Measurements from ENCODE around the gene AKAP13. TPM values are rescaled to one million over a fixed set of nuclear protein-coding genes. Genes with fewer than 3 reads are reported as not detected.
A peak's percentile ranks its signal among the peaks of the same experiment; 100 is the strongest.
"Not testable (repeated sequence)": the region's sequence is repeated elsewhere in the genome, so short reads cannot be mapped to it uniquely, and the experiment has no call there.

Gene AKAP13
- total RNA-seq, 1 donor from 2014 or later: 84.9 TPM

DNA sequence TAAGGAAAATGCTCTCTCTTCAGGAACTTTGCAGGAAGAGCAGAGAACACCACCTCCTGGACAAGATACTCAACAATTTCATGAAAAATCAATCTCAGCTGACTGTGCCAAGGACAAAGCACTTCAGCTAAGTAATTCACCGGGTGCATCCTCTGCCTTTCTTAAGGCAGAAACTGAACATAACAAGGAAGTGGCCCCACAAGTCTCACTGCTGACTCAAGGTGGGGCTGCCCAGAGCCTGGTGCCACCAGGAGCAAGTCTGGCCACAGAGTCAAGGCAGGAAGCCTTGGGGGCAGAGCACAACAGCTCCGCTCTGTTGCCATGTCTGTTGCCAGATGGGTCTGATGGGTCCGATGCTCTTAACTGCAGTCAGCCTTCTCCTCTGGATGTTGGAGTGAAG is 200.5 kb downstream of the AKAP13 start:
- ATAC-seq: peak; percentile 31

- ATAC-seq: peak; percentile 11
These were observed 201.1 kb downstream of the AKAP13 start for GRCh38 chr15:85581495-85581894.

- peak; percentile 77 for ATAC-seq
These were observed 202.0 kb downstream of the AKAP13 start for GRCh38 chr15:85582131-85583079.

DNA sequence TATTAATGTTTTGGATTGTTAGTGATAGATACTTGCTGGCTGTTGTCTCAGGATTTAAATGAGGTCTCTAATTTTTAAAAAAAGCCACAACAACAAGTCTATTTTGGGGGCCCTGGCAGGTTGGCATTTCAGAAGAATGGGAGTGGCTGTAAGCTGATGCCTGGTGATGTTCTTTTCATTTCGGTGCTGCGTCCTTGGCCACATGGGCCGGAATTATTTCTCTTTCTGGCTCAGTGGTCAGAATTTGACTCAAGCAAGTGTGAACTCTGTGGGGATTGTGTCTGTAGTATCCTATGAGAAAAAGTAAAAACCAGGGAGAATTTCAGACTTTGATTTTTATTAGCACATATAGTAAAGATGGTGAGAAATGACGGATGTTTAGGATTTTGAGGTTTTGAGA is 203.0 kb downstream of the AKAP13 start:
- ATAC-seq: no peak

DNA sequence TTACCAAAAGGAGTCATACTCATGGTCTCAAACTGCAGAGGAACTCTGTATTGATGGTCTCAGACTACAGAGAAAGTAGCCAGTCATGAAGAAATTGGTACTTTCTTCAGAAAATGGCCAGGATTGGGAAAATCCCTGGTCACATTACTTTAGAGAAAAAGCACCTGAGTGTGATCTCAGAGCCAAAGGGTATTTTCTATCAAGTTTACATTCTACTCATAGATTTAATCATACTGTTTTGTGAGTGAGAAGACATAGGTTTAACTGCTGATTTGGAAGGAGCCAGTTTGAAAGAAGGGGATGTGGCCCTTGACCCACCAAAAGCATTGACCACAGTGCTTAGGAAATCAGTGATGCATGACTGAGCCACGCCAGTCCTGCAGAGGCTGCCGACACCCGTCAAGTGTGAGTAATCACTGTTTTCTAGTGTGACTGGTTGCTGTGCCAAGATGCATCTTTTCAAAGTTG is 203.6 kb downstream of the AKAP13 start:
- ATAC-seq: peak; percentile 32

- no peak for ATAC-seq
These were observed 204.5 kb downstream of the AKAP13 start for GRCh38 chr15:85584872-85585271.

DNA sequence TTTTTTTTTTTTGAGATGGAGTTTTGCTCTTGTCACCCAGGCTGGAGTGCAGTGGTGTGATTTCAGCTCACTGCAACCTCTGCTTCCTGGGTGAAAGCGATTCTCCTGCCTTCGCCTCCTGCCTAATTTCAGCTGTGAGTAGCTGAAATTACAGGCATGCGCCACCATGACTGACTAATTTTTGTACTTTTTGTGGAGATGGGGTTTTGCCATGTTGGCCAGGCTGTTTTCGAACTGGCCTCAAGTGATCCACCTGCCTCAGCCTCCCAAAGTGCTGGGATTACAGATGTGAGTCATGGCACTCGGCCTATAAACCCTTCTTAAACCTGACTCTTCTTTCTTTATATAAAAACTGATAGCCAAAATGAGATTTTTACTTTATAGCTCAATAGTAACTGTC is 205.8 kb downstream of the AKAP13 start:
- ATAC-seq: not testable (repeated sequence)

DNA sequence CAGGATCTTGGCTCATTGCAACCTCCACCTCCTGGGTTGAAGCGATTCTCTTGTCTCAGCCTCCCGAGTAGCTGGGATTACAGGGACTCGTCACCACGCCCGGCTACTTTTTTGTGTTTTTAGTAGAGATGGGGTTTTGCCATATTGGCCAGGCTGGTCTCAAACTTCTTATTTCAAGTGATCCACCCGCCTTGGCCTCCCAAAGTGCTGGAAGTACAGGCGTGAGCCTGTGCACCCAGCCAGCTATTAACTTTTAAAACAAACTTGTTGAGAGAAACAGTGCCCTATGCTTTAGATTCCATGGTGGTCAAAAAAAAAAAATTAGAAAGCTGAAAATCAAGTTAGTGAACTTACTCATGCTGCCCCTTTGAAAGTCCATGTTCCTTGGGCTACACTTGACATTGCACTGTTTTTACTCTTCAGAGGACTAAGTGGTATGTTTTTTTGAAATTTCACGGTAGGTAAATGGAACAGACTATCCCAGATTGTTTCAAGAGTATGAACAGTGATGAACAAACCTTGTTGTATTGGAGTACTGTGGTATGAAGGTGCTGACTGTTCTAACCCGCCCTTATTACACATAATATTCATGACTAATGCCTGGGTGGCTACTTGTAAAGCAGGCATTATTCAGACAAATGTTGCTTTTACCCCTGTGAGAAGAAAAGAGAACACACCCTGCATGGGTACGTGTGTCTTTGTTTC is 207.5 kb downstream of the AKAP13 start:
- ATAC-seq: peak; percentile 95

DNA sequence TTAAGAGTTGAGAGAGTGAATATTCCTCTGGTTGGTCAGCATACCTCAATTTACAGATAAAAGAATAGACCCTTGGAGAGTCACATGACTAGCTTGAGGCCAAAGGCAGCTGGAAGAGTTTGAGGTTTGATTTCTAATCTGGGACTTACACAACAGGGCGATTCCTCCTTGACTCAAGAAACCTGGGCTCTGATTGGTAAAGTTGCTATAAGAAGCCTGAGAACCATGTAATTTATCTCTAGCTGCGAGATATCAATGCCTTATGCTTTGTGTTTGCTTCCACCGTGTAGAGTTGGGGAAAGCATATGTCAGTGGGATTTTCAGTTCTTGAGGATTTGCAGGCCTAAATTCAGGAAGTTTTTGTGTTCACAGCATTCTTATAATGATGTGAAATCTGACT is 208.3 kb downstream of the AKAP13 start:
- peak; percentile 29 for ATAC-seq

DNA sequence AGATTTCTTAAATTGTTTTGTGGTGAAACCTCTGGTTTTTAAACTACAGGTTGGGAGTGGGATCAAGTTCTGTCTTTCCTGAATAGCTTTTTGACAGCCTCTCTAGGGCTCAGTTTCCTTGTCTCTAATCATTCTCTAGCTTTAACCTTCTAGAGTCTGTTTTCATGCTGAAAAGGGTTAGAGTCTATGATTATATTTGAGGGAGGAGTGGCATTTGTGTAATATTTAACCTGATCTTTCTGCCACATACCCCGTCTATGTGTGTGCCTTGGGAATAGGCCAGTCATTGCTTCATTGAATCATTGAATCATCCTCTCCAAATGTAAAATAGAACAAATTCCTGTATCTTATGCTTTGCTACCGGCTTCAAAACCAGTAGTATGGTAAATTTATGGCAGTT is 209.4 kb downstream of the AKAP13 start:
- peak; percentile 55 for ATAC-seq

- no peak for ATAC-seq
These were observed 211.2 kb downstream of the AKAP13 start for GRCh38 chr15:85591622-85592021.

GRCh38 chr15:85592148-85592547 is 211.7 kb downstream of the AKAP13 start:
- peak; percentile 12 for ATAC-seq

DNA sequence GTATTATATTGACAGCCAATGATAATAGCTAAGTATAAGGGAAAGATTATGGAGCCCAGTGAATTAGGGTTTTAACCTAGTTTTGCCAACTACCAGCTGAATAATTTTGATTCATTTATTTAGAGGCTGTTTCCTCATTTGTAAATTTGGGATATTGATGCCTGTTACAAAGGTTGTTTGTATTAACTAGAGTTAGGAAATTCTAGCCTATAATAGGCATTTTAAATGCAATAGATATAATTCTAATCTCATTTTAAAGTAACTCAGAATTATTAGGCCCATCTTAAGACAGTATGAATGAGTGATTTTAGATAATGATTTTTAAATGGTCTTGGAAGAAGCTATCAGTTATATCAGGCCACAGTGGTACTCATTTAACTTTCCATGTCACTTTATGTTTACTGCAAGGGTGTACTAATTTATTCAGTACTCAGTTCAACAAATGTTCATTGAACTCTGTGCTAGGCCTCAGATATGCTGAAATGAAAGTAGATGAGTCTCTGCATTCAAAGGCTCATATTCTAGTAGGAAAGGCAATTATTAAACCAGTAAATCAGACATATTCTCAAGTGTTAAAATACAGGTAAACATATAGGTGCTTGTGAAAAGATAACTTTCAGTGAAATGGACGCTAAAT is 213.5 kb downstream of the AKAP13 start:
- no peak for ATAC-seq

DNA sequence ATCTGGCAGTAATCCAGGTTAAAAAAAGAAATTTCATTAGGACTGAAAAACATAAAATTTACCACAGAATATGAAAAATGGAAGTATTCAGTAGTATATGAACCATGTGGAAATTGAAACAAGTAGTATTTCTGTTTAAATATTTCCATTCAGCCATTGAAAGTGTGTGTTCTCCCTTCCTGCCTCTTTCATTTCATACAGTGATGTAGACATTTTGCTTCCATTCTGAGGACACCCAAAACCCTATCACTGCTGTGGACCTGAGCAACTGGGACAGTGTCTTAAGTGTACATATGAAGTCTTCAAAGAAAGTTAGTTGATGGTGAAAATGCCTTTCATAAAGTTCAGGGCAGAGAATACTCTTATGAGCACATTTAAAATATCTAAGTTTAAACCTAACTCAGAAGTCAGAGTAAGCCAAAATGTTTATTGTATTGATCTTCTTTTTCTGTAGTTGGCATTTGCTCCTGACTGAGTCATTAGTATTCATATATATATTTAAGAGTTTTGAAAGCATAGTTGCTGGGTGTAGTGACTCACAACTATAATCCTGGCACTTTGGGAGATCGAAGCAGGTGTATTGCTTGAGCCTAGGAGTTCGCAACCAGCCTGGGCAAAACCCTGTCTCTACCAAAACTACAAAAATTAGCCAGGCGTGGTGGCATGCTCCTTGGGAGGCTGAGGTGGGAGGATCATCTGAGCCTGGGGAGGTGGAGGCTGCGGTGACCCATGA is 215.6 kb downstream of the AKAP13 start:
- ATAC-seq: peak; percentile 49

GRCh38 chr15:85597155-85597815 is 216.9 kb downstream of the AKAP13 start:
- ATAC-seq: peak; percentile 47

GRCh38 chr15:85598219-85598618 is 217.8 kb downstream of the AKAP13 start:
- no peak for ATAC-seq

GRCh38 chr15:85598718-85599398 is 218.5 kb downstream of the AKAP13 start:
- no peak for ATAC-seq

GRCh38 chr15:85600001-85600400 is 219.6 kb downstream of the AKAP13 start:
- no peak for ATAC-seq

DNA sequence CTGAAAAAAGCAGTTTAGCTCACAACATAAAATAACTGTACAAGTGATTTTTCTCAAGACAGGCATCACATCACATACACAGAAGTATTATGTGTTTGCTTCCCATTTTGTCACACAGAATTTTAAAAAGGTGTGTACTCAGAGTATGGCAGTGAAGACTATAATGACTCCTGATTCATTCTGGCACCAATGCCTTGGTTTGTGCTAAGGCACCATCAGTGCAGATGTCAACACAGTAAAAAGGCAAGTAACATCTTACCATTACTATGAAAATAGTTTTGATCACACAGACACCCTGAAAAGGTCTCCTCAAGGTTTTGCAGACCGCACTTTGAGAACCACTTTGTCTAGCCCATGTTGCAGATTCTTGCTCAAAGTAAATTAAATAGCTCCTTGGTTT is 222.8 kb downstream of the AKAP13 start:
- no peak for ATAC-seq

- no peak for ATAC-seq
These were observed 223.3 kb downstream of the AKAP13 start for GRCh38 chr15:85603703-85604102.

DNA sequence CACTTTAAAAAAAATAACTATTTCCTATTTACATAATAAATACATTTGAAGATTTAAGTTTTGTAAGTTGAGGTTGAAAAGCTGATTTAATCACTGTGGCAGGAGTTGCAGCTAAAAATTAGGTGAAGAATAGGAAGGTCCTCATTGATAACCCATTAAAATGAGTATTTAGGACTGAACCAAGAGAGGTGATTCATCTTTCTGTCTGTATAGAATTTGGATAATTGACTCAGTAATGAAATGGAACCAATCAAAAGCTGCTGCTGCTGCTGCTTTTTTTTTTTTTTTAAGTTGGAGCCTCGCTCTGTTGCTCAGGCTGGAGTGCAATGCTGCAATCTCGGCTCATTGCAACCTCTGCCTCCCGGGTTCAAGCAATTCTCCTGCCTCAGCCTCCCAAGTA is 223.8 kb downstream of the AKAP13 start:
- ATAC-seq: no peak
